Astrocyte of the spinal cord (primary cell): ENCODE measurements around the gene MADD.

Source experiments
- DNase-seq: peaks from one replicate; pipeline ENCODE4 v3.0.0; 2011; ENCODE audit warnings: low read depth, low spot score
- H3K4me3 ChIP-seq: 2 replicates; pipeline ENCODE4 v1.5.1; 2011; ENCODE audit warnings: low read depth, mild to moderate bottlenecking, low read length, moderate library complexity
- in situ Hi-C: cut with HindIII; loops from 2 replicates; pipeline ENCODE4 v1.10.0; 2017; ENCODE audit warnings: low sequenced_read_pairs
- TF ChIP-seq, protein P1 (sequence below): IDR thresholded peaks from 2 replicates; pipeline ENCODE4 v1.5.1; 2012; ENCODE audit warnings: low read depth, mild to moderate bottlenecking, low read length, inconsistent platforms

Gene MADD

DNA sequence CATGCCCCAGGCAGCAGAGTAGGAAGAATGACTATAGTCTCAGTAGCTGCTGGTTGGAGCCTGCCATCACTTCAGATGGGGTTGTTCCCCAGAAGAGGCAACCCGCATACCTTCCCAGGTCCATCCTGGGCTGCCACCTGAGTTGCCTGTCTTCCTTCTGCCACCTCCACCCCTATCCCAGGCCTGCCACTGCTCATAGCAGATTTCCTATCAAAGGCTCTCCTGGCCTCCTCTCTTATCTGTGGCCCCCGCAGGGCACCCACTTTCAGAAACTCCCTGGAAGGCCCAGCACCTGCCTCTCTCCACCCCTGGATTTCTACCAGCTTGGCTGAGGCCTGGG is 12.8 kb upstream of the MADD start:
- in situ Hi-C loops: no loop called here
- TF ChIP-seq, protein P1, sequence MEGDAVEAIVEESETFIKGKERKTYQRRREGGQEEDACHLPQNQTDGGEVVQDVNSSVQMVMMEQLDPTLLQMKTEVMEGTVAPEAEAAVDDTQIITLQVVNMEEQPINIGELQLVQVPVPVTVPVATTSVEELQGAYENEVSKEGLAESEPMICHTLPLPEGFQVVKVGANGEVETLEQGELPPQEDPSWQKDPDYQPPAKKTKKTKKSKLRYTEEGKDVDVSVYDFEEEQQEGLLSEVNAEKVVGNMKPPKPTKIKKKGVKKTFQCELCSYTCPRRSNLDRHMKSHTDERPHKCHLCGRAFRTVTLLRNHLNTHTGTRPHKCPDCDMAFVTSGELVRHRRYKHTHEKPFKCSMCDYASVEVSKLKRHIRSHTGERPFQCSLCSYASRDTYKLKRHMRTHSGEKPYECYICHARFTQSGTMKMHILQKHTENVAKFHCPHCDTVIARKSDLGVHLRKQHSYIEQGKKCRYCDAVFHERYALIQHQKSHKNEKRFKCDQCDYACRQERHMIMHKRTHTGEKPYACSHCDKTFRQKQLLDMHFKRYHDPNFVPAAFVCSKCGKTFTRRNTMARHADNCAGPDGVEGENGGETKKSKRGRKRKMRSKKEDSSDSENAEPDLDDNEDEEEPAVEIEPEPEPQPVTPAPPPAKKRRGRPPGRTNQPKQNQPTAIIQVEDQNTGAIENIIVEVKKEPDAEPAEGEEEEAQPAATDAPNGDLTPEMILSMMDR: no peak
- no peak overlapping the region for H3K4me3 ChIP-seq
- DNase-seq: no peak

DNA sequence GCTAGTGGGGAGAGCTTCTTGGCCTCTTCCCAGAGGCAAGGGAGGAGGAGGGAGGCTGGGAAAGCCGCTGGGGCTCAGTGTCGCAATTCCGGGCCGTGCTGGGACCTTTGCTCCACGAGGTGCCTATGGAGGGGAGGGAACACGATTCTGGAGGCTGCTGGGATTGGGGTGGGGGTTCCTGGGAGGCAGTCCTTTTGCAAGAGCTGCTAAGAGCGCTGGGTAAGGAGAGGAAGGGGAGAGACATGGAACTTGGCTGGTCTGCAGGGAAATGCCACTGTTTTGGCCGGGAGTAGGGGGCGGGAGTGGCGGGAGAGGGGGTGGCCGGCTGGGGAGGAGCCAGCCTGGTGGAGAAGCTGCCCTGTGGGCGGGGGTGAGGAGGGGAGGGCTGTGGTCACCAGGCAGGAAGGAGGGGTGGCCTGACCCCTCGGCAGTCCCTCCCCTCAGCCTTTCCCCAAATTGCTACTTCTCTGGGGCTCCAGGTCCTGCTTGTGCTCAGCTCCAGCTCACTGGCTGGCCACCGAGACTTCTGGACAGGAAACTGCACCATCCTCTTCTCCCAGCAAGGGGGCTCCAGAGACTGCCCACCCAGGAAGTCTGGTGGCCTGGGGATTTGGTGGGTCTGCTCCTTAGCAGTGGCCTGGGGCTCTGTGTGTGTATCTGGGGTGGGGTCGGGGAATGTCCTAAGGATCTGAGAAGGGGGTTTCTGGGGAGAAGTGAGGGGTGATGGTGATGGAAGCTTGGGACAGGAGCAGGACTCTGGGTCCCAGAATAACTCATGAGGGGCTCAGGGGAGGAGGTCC is 12.2 kb upstream of the MADD start, which contains the start of gene NR1H3:
Gene NR1H3, plus strand, starts transcription at position 480 of the 800 bp plus-strand sequence. CDS start 1,221 bp downstream, outside the sequence.
- in situ Hi-C loops: no loop called here
- peak; percentile 59 for DNase-seq

DNA sequence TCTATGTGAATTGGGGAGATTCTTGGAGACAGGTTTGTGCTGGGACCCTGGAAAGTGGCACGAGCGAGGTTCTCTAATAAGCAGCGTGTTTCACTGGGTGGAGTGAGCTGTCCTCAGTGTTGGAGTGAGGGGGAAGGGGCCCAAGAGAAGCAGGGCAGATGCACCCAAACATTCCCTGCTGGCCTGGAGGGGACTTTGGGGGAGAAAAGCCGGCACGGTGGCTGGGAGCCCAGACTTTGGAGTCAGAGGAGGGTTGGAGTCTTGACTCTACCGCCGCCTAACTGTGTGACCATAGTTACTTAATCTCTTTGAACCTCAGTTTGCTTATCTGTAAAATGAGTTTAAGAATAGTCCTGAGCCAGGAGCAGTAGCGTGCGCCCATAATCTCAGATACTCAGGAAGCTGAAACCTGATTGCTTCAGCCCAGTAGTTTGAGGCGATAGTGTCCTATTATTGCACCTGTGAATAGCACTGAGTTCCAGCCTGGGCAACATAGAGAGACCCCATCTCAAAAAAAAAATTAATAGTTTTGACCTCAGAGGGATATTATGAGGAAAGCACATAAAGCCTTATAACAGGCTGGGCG is 11.5 kb upstream of the MADD start:
- no peak for DNase-seq
- in situ Hi-C loops: no loop called here
- peak overlapping the region; percentile 10 for H3K4me3 ChIP-seq
- TF ChIP-seq, protein P1: no peak

More for the DNA sequence above, 12.2 kb upstream of the MADD start, which contains the start of gene NR1H3:
- peak within 1 kb of the TSS; percentile 10 for H3K4me3 ChIP-seq
- TF ChIP-seq, protein P1: peak; percentile 73

DNA sequence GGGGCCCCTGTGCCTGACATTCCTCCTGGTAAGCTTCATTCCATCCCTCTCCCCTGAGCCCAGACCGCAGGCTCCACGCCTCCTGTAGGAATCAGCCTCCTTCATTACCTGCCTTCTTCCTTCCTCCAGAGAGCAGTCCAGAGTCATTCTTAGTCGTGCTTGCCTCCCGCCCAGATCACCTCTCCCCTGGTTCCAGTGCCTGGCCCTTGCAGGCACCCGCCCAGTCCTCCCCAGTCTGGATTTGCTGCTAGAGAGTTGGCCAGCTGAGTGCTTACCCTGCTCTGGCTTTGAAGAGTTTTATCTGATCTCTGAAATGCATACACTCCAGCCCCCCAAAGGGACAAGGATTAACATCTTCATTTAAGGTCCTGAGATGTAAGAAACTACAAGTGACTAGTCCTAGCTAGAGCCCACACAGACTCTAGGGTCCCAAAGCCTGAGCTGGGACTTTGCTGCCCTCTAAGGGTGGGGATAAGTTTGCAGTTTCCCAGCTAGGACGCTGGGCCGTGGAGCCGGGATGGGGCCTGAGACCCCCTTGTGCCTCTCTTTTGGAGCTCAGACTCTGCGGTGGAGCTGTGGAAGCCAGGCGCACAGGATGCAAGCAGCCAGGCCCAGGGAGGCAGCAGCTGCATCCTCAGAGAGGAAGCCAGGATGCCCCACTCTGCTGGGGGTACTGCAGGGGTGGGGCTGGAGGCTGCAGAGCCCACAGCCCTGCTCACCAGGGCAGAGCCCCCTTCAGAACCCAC is 10.5 kb upstream of the MADD start:
- H3K4me3 ChIP-seq: no peak overlapping the region
- peak; percentile 35 for DNase-seq
- TF ChIP-seq, protein P1: peak; percentile 71
- in situ Hi-C loops: no loop called here

DNA sequence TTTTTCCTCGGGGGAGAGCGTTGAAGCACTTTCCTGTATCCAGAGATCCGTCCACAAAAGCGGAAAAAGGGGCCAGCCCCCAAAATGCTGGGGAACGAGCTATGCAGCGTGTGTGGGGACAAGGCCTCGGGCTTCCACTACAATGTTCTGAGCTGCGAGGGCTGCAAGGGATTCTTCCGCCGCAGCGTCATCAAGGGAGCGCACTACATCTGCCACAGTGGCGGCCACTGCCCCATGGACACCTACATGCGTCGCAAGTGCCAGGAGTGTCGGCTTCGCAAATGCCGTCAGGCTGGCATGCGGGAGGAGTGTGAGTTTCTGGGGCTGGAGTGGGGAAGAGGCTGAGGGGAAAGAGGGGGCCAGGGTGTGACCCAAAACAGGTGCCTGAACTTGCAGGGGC is 9.6 kb upstream of the MADD start:
- H3K4me3 ChIP-seq: no peak overlapping the region
- DNase-seq: no peak
- in situ Hi-C loops: no loop called here
- TF ChIP-seq, protein P1: no peak

DNA sequence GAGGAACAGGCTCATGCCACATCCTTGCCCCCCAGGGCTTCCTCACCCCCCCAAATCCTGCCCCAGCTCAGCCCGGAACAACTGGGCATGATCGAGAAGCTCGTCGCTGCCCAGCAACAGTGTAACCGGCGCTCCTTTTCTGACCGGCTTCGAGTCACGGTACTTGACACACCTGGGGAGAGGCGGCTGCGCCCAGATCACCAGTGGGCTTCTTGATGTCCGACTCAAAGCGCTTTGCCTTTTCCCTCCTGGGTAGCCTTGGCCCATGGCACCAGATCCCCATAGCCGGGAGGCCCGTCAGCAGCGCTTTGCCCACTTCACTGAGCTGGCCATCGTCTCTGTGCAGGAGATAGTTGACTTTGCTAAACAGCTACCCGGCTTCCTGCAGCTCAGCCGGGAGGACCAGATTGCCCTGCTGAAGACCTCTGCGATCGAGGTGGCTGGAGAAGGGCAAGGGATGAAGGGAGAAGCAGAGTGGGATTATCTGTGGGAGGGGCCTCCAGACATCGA is 8.6 kb upstream of the MADD start:
- TF ChIP-seq, protein P1: no peak
- no peak overlapping the region for H3K4me3 ChIP-seq
- no peak for DNase-seq
- in situ Hi-C loops: no loop called here
